Vagina (tissue), 2 donors: ENCODE results near the gene TNFSF15. TPM values are rescaled to one million over a fixed set of nuclear protein-coding genes. Genes with fewer than 3 reads are reported as not detected.

ENCODE experiments used
- DNase-seq, 2 donors: peaks; one replicate each; pipeline ENCODE4 v3.0.0-alpha.2; 2017; ENCODE audit errors: extremely low spot score in 2 of 2
- H3K27ac ChIP-seq: fragments of 200-600 bp; sonication (generic); one replicate; pipeline ENCODE4 v1.5.1; 2019
- H3K27me3 ChIP-seq: fragments of 200-600 bp; sonication (generic); one replicate; pipeline ENCODE4 v1.5.1; 2019
- H3K36me3 ChIP-seq, 2 donors: fragments of 200-600 bp; sonication (generic); one replicate each; pipeline ENCODE4 v1.5.1; 2017 to 2019
- H3K4me1 ChIP-seq: fragments of 200-600 bp; sonication (generic); one replicate; pipeline ENCODE4 v1.5.1; 2019
- H3K4me3 ChIP-seq, 2 donors: fragments of 200-600 bp; sonication (generic); 1 replicate in 1 of 2; 2 replicates in 1 of 2; pipeline ENCODE4 v1.5.1; 2016 to 2019
- H3K9me3 ChIP-seq: fragments of 200-600 bp; sonication (generic); one replicate; pipeline ENCODE4 v1.5.1; 2019
- CTCF ChIP-seq, 3 experiments: fragments of 450-650 bp in 2 of 3; fragments of 200-600 bp in 1 of 3; sonication (generic) in 1 of 3; IDR thresholded peaks; one replicate each; pipeline ENCODE4 v1.5.1; 2017 to 2019; ENCODE audit warnings: antibody characterized with exemption in 3 of 3, mild to moderate bottlenecking in 2 of 3, moderate library complexity in 2 of 3
- POLR2A ChIP-seq, 2 donors: fragments of 450-650 bp; IDR thresholded peaks; one replicate each; pipeline ENCODE4 v1.6.1; 2017; ENCODE audit warnings: antibody characterized with exemption in 2 of 2, mild to moderate bottlenecking in 2 of 2, moderate library complexity in 2 of 2
- POLR2AphosphoS5 ChIP-seq, 2 donors: sonication (generic); formaldehyde crosslinking; IDR thresholded peaks; one replicate each; pipeline ENCODE4 v1.9.0; 2017; ENCODE audit warnings: antibody characterized with exemption in 2 of 2, mild to moderate bottlenecking in 2 of 2, low read depth in 1 of 2; ENCODE audit not compliant: insufficient read depth in 1 of 2
- intact Hi-C: fragments of 100-400 bp; cut with DNase I; formaldehyde crosslinking; loops from one replicate; pipeline ENCODE4 v1.15.1; 2023
- total RNA-seq: library from RNA; depleted of rRNA; stranded (reverse); fragments of >200 nt; gene quantifications from one replicate; pipeline ENCODE4 v1.2.3, GENCODE V29; 2016

The TNFSF15 gene
- total RNA-seq, 1 donor from 2014 or later = 0.74 TPM

DNA sequence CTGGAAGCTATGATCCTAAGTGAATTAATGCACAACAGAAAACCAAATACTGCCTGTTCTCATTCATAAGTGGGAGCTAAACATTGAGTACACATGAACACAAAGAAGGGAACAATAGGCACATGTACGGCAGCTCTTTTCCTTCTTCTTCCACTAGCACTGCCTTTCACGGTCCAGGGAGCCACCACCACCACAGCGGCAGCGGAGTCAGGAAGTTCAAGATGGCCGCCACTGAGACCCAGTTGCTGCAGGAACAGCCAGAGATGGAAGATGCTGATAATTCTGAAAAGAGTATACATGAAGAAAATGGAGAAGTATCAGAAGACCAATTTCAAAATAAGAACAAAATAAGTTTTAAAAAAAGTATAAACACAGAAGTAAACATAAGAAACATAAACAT is 39.5 kb upstream of the TNFSF15 start:
- no peak overlapping the region for H3K4me3 ChIP-seq
- intact Hi-C loops = no loop called here
- H3K27me3 ChIP-seq = no peaks in the 10 kb centered on the region
- TF ChIP-seq CTCF (IDR thresholded peaks at IDR 0.05) (no peak), POLR2AphosphoS5 (IDR thresholded peaks at IDR 0.05; ENCODE audit: insufficient read depth in 1 of 2, low read depth in 1 of 2) (no peak), POLR2A (IDR thresholded peaks at IDR 0.05) (no peak)
- no peak for DNase-seq
- H3K27ac ChIP-seq = no peak overlapping the region
- no peaks in the 10 kb centered on the region for H3K36me3 ChIP-seq
- no peaks in the 10 kb centered on the region for H3K9me3 ChIP-seq
- H3K4me1 ChIP-seq = no peaks in the 10 kb centered on the region

DNA sequence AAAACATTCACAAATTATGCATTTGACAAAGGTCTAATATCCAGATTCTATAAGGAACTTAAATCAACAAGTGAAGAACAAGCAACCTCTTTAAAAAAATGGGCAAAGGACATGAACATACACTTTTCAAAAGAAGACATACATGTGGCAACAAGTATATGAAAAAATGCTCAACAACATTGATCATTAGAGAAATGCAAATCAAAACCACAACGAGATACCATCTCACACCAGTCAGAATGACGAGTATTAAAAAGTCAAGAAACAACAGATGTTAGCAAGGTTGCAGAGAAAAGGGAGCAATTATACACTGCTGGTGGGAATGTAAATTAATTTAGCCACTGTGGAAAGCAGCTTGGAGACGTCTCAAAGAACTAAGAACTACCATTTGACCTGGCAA is 38.9 kb upstream of the TNFSF15 start:
- no peak for DNase-seq
- no peaks in the 10 kb centered on the region for H3K9me3 ChIP-seq
- TF ChIP-seq POLR2A (IDR thresholded peaks at IDR 0.05) (no peak), CTCF (IDR thresholded peaks at IDR 0.05) (no peak), POLR2AphosphoS5 (IDR thresholded peaks at IDR 0.05; ENCODE audit: insufficient read depth in 1 of 2, low read depth in 1 of 2) (no peak)
- no peaks in the 10 kb centered on the region for H3K27me3 ChIP-seq
- no peaks in the 10 kb centered on the region for H3K36me3 ChIP-seq
- intact Hi-C loops = no loop called here
- H3K4me3 ChIP-seq = no peak overlapping the region
- H3K4me1 ChIP-seq = no peaks in the 10 kb centered on the region
- no peak overlapping the region for H3K27ac ChIP-seq

GRCh38 chr9:114837923-114838322 is 32.1 kb upstream of the TNFSF15 start:
- intact Hi-C loops = no loop called here
- TF ChIP-seq POLR2AphosphoS5 (IDR thresholded peaks at IDR 0.05; ENCODE audit: insufficient read depth in 1 of 2, low read depth in 1 of 2) (no peak), CTCF (IDR thresholded peaks at IDR 0.05) (no peak), POLR2A (IDR thresholded peaks at IDR 0.05) (no peak)
- Histone ChIP-seq H3K27ac (no peak overlapping the region), H3K4me1 (no peaks in the 10 kb centered on the region), H3K27me3 (no peaks in the 10 kb centered on the region), H3K36me3 (no peaks in the 10 kb centered on the region), H3K4me3 (no peak overlapping the region), H3K9me3 (no peaks in the 10 kb centered on the region)
- DNase-seq = no peak

- TF ChIP-seq POLR2A (IDR thresholded peaks at IDR 0.05) (no peak), CTCF (IDR thresholded peaks at IDR 0.05) (no peak), POLR2AphosphoS5 (IDR thresholded peaks at IDR 0.05; ENCODE audit: insufficient read depth in 1 of 2, low read depth in 1 of 2) (no peak)
- intact Hi-C loops = no loop called here
- DNase-seq = no peak
Observed at GRCh38 chr9:114836769-114837168, 30.9 kb upstream of the TNFSF15 start.

DNA sequence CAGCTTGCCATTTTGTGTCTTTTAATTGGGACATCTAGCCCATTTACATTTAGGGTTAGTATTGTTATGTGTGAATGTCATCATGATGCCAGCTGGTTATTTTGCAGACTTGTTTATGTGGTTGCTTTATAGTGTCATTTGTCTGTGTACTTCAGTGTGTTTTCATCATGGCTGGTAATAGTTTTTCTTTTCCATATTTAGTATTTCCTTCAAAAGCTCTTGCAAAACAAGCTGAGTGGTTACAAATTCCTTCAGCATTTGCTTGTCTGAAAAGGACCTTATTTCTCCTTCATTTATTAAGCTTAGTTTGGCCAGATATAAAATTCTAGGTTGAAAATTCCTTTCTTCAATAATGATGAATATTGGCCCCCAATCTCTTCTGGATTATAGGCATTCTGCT is 28.5 kb upstream of the TNFSF15 start:
- intact Hi-C loops = no loop called here
- no peaks in the 10 kb centered on the region for H3K36me3 ChIP-seq
- TF ChIP-seq POLR2A (IDR thresholded peaks at IDR 0.05) (no peak), POLR2AphosphoS5 (IDR thresholded peaks at IDR 0.05; ENCODE audit: insufficient read depth in 1 of 2, low read depth in 1 of 2) (no peak), CTCF (IDR thresholded peaks at IDR 0.05) (no peak)
- no peaks in the 10 kb centered on the region for H3K4me1 ChIP-seq
- H3K9me3 ChIP-seq = no peaks in the 10 kb centered on the region
- no peak overlapping the region for H3K4me3 ChIP-seq
- H3K27ac ChIP-seq = no peak overlapping the region
- H3K27me3 ChIP-seq = no peaks in the 10 kb centered on the region
- DNase-seq = no peak

More at GRCh38 chr9:114836769-114837168, 30.9 kb upstream of the TNFSF15 start:
- H3K36me3 ChIP-seq = no peaks in the 10 kb centered on the region
- no peaks in the 10 kb centered on the region for H3K27me3 ChIP-seq
- H3K9me3 ChIP-seq = no peaks in the 10 kb centered on the region
- H3K27ac ChIP-seq = no peak overlapping the region
- no peak overlapping the region for H3K4me3 ChIP-seq
- H3K4me1 ChIP-seq = no peaks in the 10 kb centered on the region
